ENCODE data around the gene MICAL2.

MICAL2 gene

DNA sequence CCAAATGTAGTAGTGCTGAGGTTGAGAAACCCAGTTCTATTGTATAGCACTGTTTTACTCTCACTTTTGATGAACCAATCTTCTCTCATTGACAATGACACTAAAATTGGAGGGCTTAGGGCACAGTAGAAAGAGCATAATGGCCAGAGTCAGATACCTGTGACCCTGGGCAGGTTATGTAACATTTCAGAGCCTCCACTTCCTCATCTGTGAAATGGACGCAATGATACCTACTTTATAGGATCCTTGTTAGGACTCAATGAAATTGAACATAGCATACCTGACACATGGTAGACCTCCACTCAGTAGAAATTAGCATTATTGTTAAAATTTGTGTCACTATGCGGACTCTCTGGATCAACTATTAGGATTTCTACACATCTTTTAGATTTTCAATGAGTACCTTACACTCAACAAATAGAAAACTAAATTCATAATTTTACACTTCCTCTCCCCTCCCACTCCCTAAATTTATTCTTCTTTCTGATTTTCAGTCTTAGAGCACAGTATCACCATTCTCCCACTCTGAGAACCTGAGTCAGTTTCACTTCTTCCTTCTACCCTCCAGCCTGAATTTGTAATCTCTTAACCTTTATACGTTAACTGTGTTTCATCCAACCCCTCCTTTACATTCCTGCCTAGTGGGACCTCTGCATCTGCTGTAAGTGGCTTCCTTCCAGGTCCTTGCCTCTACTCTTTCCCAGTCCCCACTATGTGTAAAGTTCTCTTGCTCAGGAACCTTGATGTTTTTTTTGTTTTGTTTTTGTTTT, 78.3 kb downstream of the MICAL2 start:
- DNase-seq (ENCODE audit: low spot score): no peak

DNA sequence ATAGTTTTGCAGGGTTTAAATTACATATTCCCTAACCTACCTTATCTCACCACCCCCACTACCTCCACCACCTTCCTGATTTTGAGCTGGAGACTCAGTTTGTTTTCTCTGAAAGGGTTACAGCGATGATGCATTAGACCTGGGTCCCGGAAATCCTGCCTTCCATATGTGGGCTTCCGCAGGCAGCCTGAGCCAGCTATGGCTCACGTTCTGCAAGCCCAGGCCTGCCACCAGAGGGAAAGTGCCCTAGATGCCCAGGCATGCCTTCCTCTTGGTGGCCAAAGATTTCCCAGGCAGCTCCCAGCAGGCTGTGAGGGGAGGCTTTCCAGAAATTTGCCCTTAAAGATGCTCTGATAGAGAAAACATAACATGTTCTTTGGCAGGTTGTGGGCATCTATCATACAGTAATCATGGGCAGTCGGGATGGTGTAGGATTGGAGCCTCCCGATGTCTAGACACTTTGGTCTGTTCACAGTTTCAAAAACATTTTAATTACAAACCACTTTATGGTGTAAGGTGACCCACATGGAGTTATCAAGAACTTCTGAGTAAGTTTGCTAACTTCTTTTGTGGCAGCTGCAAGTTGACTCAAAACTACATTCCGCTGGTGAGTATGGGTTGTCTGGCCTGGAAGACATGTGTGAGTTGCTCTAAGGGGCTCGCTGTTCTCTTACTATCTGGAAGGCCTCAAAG, 79.3 kb downstream of the MICAL2 start:
- DNase-seq (ENCODE audit: low spot score): no peak

DNA sequence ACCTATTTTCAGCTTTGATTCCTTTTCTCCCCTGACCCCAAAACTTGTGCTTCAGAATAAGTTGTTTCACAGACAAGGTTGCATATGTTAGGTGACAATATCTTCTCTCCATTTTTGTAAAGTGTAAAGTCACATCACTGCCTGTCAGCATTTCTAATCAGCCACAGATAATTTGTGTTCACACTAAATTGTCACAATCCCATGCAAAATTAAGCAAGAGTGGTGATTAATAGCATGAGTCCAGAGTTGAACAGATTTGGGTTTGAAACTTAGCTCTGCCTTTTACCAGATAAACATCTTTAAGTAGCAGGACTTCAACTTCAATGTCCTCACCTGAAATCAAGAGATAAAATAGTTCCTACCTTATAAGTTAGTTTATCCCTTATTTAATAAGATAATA, 80.1 kb downstream of the MICAL2 start:
- no peak for DNase-seq (ENCODE audit: low spot score)

DNA sequence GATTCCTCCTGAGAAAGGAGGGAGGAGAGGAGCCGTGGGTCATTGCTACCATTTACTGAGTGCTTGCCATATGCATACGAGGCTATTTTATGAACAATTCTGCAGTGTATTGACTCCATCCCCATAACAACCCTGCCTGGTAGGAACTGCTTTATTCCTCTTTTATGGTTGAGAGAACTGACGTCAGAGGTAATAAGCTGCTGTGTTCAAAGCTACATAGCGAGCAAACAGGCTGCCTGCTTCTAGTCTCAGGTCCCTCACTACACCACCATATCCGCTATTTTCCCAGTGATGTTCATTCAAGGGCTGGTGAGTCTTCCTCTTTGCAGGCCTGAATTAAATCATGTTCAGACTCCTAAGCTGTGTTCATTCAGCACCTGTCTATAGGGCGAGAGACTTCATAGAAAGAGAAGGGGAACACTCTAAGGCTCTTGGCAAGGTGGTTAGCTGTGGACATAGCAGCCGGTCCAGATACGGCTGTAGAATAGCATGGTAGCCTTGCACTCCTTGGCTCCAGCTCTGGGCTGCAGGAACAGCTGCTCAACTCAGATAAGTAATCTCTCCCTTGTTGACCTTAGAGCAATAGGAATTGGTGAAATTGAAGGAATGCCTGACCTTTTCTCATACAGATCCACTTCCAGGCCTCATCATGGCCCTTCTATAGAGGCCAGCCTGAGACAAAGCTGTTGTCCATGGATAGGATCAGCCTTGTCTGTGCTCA, 82.6 kb downstream of the MICAL2 start:
- no peak for DNase-seq (ENCODE audit: low spot score)

DNA sequence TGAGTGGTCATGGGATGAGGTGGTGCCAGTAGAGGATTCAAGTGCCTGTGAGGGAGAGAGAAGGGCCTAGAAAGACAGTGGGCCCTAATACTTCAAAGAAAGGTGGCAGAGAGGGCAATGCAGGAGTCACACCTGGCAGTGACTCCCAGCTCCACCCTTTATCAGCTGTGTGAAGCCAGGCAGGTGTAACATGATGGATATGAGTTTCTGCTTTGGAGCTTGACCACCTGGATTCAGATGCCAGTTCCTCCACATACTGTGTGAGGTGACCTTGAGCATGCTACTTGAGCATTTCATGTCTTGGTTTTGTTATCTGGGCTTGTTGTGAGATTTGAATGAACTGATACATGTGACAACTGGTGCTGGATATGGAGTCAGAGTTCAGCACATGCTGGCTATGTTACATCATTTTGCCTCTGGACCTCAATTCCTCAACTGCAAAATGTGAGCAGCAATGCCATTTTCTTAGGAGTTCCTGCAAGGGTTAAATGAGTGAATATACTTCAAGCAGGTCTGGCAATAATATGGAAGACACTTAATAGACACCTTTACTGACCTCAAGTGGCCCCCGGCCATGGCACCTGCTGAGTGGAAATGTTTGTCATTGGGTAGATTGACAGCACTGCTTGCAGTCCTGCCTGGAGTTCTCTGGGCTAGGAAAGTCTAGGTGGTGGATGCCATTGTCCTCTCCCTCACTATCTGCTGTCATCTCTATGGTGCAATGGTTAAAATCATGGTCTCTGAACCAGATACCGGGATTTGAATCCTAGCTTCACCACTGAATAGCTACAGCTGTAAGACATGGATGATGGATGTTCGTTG, 83.3 kb downstream of the MICAL2 start:
- no peak for DNase-seq (ENCODE audit: low spot score)

DNA sequence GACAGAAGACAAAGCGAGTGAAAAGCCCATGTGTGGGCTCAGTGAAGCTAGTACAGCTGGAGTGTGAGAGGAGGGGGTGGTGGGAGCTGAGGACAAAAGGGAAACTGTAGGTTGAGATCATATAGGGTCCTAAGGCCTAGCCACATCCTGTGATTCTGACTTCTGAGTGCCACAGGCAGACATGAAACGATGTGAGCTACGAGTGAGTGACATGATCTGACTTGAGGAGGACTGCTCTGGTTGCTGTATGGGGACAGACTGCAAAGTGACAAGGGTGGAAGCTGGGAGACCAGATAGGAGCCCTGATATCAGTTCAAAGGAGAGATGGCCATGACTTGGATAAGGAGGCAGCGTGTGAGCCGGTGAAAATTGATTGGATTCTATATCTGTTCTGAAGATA, 85.4 kb downstream of the MICAL2 start:
- no peak for DNase-seq (ENCODE audit: low spot score)

DNA sequence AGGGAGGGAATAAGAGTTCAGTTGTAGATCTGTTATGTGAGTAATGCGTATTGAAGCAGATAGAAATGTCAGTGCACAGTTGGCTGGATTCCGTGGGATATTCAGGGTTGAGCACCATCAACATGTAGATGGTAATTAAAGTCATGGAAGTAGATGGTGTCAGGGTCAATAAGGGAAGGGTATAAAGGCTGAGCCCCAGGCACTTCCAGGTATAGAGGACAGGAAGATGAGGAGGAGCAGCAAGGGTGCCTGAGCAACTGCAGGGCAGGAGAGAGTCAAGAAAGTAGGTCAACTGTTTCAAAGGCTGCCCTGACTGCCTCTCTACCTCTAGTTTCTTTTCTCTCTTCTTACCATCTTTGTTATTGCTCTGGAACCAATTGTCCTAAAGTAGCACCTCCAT, 85.9 kb downstream of the MICAL2 start:
- DNase-seq (ENCODE audit: low spot score): no peak

DNA sequence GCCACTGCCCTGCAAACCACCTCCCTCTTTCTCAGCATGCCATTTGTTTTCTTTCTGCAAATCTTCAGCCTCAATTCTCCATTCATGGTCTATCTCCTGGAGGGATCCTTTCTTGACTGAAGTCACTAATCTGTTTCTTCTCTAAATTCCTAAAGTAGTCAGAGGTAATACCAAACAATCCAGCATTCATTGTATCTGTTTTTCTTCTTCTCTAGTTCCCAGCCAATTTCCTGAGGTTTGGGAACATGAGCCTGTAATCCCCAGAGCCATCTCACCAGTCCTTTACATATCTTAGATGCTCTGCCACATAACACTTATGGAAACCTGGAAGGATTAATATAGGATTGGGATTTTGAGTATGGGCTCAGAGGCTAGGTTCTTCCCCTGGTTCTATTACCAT, 86.5 kb downstream of the MICAL2 start:
- DNase-seq (ENCODE audit: low spot score): no peak

DNA sequence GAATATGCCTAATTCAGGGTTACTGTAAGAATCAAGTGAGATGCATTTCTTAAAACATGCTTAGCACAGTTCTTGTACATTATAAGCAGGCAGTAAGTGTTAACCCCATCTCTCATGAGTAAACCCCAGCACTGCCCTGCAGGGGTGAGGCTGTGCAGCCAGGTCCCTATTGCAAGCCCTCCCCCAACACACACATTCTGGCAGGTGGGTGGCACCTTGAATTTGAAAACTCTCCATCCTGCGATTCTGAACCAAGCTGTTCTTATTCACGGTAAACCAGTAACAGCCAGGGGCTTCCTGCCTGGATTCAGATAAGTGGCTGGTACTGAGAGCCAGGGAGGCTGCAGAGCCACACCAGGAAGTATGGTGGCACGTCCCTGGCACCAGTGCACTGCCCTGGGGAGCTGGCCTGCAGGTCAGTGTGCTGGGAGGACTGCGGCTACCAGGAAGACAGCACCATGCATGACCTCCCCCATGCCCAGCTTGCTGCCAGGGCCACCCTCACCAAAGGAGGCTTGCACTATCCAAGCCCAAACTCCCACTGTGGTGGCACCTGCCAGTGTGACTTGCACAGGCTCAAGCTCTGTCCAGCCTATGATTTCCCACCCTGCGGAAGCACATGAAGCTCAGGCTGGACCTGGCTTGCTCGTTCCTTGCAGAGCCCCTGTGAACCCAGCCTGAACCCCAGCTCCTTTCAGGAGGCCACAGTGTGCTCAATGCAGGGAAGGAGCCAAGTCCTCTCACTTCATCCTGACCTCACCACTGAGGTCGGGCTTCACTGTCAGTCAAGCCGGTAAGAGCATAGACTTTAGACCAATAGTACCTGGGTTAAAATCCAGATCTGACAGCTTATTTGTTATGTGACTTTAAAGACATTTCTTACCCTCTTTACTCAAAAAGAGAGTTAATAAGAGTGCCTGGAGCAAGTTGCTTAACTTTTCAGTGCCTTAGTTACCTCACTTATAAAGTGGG, 88.1 kb downstream of the MICAL2 start:
- no peak for DNase-seq (ENCODE audit: low spot score)

DNA sequence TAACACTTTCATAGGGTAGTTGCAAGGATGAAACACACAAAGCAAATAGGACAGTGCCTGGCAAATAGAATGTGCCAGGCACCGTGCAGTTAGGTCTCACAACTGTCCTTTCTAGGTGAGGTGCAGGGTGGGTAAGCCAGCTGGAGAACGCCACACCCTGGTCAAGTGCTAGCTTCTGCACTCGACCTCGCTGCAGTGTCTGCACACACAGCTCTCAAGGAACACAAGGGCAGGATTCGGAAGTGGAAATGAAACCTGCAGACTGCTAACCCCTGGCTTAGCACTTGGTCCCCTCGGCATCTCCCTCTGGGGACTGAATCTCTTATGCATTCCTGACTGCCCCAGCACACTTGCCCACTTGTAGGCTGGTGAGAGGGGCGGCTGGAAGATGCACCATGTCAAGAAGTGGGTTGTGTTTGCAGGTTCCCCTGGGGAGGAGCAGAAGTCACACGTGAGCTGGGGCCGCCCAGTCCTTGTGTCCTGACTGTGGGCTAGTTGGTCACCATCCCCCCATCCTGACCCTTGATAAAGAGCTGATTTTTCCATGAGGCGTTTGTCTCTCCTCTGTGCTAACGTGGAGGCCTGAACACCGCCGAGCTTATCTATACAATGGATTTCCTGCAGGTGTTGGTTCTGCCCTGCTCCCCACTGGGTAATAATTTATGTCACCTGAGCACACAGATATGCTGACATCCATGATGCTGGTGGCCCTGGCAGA, 89.0 kb downstream of the MICAL2 start:
- no peak for DNase-seq (ENCODE audit: low spot score)

DNA sequence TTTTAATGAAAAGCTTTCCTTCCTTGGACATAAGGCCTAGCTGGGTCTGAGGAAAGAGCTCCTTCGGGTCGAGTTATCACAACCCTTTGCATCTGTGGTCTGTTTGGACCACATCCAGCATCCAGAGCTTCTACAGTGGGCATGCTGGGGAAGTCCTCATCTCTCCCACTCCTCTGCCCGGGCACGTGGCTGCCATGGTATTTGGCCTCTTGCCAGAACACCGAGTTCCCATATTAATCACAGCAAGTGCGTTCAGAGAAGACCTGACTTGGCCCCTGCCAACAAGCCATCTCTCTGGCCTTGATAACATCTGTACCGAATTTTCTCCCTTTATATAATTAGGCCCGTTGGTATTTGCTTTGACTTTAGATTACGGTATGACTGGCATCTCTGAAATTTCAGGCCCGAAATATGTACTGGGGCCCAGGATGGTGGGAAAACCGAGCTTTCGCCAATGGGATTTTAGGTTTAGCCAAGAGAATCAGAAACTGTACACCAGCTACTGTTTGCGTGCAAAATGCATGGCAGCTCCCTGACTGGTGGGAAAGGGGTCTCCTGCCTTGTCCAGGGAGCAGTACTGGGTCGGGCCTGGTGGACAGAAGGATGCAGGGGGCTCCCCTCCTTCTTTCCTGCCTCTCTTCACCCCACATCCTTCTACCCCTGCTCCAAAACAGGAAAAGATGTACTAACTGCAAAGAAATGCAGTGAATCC, 90.0 kb downstream of the MICAL2 start:
- DNase-seq (ENCODE audit: low spot score): no peak

DNA sequence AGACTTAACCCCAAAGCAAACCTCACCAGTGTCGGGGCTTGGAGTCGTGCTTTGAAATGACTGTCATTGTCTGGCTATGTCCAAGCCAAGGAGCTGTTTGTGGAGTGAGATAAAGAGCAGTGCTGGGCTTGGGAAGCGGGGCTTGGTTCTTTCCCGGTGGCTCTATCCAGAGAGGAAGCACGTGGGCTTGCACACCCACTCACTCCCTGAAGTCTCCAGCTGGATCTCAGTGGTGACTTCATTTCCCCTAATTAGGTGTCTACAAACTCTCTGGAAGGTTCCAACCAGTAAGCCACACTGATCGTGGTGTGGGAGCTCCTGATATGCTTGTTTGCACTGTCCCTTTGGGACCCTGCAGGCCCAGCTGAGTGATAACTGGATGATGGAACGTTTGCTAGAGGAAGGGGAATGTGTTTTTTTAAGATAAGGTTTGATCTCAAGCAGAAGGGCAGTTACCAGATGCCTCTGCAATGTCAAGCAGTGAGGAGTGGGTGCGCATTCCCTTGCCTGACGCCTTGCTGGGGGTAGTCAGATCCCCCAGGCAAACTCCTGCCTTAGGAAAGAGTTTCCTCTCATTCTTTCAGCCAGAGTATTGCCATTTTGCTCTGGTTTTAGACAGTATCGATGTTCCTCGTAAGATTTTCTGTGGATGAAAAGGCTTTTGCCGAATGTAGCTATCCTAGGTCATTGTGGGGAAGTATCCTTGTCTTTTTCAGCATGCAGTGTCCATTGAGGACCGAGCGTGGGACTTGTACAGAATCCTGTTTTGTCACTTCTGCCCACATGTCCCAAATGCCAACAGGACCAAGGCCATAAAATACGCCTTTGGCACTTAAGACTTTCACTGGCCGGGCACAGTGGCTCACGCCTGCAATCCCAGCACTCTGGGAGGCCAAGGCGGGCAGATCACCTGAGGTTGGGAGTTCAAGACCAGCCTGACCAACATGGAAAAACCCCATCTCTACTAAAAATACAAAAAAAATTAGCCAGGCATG, 90.9 kb downstream of the MICAL2 start:
- peak; percentile 54 for DNase-seq (ENCODE audit: low spot score)

DNA sequence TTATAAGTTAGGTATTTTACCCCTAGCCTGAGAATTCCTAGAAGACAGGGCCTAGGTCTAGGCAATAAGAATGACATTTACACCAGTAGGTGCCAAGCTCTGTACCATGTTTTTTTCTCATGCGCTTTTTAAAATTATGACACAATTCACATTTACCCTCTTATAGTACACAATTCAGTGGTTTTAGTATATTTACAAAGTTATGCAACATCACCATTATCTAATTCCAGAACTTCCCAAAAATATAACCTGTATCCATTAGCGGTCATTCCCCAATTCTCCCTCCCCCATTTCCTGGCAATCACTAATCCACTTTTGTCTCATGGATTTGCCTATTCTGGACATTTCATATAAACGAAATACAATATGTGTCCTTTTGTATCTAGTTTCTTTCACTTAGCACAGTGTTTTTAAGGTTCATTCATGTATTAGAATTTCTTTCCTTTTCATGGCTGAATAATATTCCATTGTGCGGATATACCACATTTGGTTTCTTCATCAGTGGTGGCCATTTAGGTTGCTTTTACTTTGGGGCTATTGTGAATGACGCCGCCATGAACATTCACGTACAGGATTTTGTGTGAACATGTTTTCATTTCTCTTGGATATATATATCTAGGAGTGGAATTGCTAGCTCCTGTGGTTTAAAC, 92.4 kb downstream of the MICAL2 start:
- DNase-seq (ENCODE audit: low spot score): no peak

DNA sequence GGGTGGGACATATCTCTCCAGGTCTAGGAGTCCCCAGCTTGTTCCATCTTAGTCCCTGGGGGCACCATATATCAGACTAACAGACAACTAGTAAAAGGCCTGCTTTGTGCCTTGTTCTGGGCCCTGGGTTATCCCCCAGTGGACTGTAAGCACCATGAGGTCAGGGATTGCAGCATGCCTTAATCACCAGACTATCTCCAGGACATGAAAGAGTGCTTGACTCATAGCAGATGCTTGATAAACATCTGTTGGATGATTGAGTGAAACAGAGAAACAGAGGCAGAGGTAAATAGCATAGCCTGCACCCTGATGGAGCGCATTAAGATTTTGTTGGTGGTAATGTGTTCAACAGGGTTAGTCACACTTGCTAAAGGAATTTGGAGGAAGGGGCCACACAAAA, 94.1 kb downstream of the MICAL2 start:
- DNase-seq (ENCODE audit: low spot score): no peak

DNA sequence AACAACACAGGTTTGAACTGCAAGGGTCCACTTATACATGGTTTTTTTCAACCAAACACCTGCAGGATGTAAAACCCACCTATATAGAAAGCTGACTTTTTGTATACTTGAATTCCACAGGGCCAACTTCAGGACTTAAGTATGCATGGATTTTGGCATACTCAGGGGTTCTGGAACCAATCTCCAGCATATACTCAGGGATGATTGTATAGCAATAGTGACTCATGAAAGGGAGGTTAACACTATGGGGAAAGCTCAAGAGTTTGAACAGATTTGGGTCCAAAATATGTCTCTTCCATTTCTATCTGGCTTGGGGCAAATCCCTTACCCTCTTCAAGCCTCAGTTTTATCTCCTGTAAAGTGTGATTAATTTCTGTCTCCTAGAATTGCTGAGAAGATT, 94.9 kb downstream of the MICAL2 start:
- no peak for DNase-seq (ENCODE audit: low spot score)

DNA sequence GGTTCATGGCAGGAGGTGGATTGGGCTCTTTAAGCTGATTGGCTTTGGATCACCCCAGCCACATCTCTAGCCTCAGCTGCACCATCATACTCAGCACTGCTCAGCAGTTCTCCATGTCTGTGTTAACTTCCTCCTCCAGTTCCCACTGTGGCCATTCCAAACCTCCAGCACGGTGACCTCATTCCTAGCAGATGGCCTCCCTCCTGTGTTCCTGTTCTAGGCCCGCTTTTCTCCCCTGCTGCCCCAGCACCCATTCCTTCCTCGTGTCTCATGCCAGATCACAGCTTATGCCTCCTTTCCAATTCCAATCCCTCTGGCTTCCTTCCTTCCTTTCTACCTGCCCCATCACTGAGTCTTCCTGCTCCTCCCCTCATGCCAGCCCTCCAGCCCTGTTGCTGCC, 96.1 kb downstream of the MICAL2 start:
- DNase-seq (ENCODE audit: low spot score): no peak

DNA sequence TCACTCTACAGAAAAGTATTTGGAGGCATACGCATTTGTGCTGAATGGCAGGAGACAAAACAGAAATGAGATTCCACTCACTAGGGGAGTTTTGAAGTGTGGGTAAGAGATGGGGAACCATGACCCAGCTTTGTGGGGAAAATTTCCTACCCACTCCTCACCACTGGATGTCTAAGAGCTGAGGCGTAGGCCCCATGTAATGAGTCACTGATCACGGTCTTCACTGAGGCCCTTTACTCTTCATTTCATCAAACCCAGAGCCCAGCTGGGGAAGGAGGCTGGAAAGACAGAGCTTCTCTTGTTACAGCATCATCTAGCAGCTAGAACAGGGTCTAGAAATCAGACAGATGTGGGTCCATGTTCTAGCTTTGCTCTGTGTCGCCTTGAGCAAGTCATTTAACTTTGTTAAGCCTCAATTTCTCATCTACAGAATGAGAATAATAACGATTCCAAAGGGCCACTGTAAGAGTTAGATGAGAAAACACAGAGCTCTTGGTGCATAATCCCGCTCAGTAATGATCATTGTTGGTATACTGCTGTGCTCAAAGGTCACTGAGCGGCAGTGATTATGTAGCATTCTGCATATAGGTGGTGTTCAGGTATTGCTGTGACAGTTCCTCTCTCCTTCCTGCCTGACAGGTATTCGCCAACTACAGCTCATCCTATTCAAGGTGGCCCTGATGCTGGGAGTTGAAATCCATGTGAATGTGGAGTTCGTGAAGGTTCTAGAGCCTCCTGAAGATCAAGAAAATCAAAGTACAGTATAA, 97.2 kb downstream of the MICAL2 start:
- DNase-seq (ENCODE audit: low spot score): no peak
